Measurements from ENCODE around the gene CACNA1H.
"Not testable (repeated sequence)": the region's sequence is repeated elsewhere in the genome, so short reads cannot be mapped to it uniquely, and the experiment has no call there.

Gene CACNA1H

DNA sequence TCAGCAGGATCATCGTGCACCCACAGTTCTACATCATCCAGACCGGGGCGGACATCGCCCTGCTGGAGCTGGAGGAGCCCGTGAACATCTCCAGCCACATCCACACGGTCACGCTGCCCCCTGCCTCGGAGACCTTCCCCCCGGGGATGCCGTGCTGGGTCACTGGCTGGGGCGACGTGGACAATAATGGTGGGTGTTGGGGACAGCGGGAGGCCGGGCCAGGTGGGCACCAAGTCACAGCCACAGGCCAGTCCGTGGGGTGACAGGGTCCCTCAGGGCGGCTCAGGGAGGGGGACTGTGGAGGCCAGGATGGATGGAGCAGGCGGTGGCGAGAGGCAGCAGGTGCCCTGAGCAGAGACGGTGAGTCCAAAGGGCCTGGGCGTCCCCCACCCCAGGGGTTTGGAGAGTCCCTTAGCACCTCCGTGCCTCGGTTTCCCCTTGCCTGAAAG lies 104.0 kb downstream of the CACNA1H start:
- DNase-seq: no peak

DNA sequence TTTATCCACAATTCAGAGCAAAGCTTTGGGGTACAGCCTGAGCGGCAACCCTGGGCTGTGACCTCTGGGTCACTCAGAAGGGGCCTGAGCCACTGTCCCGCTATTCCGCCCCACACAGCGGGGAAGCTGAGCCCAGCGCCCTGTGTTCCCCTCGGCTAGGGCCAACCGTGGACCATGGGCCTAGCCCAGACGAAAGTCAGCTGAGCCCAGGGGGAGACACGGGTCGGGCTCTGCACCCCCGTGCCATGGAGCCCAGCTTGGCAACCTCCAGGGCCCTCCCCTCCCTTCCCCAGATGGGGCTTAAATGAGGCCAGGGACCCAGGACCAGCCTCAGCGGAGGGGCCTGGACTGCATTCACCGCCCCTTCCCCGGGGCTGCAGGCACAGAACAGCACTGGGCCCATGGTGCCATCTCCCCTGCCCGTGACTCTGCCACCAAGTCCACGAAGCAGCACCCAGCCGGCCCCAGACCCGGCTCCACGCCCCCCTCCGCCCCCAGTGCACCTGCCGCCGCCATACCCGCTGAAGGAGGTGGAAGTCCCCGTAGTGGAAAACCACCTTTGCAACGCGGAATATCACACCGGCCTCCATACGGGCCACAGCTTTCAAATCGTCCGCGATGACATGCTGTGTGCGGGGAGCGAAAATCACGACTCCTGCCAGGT lies 104.8 kb downstream of the CACNA1H start:
- DNase-seq: no peak

DNA sequence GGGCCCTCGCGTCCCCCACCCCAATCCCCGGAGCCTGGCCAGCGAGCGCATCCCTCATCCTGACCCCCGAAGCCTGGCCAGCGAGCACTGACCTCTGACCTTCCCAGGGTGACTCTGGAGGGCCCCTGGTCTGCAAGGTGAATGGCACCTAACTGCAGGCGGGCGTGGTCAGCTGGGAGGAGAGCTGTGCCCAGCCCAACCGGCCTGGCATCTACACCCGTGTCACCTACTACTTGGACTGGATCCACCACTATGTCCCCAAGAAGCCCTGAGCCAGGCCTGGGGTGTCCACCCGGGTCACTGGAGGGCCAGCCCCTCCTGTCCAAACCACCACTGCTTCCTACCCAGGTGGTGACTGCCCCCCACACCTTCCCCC lies 105.3 kb downstream of the CACNA1H start:
- no peak for DNase-seq

DNA sequence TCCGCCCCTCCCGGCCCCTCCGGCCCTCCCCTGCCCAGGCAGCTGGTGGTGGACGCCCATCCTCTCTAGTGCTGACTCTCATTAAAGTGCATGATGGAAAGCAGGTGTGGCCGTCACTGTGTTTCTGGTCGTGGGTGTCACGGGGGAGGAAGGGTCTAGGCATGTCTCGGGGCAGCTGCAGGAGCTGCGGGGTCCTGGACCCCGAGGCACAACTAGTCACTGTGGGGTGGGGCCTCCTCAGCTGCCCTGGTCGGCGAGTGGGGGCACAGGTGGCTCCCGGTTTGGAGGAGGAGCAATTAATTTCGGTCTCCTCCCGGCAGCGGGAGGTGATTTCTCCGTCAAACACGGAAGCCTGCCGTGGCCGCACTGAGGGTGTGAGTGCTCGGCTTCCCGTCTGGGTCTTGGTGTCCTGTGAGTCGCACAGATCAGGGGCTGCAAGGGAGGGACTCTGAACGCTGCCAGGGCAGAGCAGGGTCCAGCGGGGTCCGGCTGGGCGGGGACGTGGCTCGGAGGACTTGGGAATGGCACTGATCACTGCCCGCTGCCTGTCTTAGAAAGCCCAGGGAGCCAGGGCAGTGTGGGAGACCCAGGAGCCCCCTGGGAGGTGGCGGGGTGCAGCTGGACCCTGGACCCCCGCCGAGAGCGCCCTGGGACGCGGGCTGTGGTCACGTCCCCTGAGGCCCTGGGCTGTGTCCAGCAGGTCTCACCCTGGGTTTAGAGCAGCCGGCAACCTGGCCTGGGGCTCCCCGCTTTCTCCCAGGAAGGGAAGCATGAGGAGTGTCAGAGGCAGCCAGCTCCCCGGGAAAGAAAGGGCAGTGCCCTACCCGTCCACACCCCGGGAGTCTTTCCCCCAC lies 106.2 kb downstream of the CACNA1H start:
- no peak for DNase-seq

DNA sequence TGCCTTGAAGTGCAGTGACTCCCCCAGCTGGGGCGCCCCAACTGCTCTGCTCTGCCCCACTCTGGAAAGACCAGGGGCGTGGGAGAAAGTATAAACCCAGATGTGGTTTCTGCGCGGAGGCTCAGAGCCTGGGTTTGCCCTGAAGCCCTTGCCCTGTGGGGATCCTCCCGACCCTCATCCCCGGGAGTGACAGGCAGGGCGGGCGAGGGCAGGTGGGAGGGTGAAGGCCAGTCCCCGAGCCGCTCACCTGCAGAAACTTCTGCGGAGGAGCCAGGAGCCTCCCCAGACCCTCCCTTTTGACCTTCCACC lies 106.8 kb downstream of the CACNA1H start:
- DNase-seq: no peak

DNA sequence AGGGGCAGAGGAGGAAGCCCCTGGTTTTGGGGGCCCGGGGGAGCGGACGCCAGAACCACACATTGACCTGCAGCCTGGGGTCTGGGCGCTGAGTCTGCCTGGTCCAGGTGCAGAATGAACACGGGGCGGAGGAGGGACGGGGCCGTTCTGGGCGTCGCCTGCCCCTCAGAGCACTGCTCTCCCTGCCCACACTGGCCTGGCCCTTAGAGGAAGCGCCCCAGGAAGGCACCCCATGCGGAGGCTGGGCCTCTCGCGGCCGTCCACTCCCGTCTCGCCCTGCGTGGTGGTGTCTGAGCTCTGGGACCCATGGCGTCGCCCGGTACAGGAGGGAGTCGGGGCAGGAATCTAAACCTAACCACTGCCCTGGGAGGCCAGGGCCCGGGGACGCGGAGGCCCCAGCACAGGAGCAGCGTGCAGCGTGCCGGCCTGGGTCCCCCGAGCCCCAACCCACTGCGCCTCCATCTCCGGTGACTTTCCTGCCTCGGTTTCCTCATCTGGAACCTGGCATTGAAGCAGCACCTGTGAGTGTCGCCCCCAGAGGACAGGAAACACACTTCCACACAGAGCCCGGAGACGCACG lies 107.3 kb downstream of the CACNA1H start:
- DNase-seq: no peak

DNA sequence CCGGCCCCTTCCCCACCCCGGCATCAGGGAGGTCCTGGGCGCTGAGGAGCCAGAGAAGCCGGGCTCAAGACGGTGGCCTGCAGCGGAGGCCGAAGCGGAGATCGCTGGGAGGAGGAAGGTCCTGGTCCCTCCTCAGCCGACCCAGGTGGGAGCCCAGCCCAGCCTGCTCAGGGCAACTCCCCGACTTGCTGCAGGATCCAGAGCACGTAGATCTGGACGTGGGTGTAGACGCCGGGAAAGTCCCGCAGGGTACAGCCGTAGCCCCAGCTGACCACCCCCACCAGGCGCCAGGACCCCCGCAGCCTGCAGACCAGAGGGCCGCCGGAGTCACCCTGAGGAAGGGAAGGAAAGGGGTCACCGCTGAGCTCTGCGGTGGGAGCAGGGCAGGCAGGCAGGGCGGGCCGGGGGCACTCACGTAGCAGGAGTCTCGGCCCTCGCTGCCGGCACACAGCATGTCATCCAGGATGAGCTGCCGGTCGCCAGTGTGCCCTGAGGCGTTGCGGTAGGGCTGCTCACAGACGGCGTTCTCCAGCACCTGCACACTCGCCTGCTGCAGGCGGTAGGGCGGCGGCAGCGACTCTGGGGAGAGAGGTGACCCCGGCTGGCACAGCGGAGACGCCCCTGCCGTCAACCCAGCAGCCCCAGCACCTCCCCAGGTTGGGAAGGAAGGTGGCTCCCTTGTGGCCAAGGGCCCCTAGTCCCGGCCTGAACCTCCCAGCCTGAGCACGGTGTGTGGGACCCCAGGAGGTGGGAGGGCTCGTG lies 108.4 kb downstream of the CACNA1H start:
- DNase-seq: no peak

DNA sequence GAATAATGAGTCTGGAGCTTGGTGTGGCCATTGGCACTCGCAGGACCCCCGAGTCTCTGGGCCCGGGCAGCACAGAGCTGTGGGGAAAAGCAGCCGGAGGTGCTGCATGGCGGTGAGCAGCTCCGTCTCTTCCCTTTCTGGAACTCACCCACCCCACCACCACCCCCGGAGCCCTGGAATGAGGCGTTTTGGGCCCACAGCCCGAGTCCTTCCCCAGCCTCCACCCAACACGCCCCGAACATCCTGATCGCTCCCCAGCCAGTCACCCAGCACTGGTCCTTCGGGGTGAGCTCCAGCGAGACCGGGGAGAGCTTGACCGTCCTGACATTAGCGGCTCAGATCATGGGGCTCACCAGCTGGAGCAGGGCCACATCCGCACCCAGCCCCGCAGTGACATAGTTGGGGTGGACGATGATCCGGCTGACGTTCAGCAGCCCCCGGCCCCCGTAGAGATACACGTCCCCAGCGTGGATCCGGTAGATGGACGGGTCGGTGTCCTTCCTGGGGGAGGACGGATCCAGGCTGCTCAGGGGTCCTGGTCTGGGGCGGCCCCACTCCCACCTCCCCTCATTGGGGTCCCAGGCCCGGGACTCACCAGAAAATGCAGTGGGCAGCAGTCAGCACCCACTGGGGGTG lies 109.4 kb downstream of the CACNA1H start:
- no peak for DNase-seq

DNA sequence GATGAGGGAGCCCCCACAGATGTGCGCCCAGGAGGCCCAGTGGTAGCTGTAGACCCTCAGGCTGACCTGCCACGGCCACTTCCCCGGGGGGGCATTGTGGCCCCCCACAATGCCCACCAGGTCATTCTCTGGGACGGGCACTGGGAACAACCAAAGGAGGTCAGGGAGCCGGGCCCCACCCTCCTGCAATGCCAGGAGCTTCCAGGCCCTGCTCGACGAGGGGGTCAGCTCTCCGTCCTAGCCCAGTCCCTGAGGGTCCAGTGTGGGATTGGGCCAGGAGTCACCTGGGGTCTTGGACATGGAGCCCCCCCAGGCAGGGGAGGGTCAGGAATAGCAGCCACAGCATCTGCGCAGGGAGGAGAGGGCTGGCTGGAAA lies 109.9 kb downstream of the CACNA1H start:
- no peak for DNase-seq

DNA sequence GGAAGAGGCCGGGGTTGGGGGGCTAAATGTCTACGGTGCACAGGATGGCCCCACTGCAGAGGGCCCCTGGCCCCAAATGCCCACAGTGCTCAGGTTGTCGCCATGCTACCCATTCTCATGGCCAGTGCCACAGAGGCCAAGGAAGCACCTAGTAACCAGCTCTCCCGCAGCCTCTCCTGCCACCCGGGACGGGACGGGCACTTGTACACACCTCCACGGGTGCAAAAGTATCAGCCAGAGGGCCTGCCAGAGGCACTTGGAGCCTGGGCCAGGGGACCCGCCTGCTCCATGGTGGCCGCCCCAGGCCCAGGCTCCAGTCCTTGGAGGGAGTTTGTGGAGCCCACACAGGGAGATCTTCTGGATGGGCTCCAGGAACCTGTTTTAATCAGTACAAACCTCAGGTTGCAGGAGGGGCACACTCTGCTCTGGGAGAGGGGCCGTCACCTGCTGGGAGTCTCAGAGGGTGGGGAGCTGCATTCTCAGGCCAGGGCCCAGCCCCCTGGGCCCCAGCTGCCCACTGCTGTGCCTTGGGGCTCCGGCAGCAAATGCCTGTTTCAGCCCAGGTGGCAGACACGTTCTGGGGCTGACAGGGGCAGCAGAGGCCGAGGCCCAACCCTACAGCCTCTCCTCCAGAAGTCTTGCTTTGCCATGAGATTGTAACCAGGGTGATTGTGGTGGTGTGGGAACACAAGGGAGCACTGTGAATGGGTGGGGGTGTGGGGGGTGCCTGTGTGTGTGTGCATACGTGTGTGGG lies 110.9 kb downstream of the CACNA1H start:
- DNase-seq: no peak

DNA sequence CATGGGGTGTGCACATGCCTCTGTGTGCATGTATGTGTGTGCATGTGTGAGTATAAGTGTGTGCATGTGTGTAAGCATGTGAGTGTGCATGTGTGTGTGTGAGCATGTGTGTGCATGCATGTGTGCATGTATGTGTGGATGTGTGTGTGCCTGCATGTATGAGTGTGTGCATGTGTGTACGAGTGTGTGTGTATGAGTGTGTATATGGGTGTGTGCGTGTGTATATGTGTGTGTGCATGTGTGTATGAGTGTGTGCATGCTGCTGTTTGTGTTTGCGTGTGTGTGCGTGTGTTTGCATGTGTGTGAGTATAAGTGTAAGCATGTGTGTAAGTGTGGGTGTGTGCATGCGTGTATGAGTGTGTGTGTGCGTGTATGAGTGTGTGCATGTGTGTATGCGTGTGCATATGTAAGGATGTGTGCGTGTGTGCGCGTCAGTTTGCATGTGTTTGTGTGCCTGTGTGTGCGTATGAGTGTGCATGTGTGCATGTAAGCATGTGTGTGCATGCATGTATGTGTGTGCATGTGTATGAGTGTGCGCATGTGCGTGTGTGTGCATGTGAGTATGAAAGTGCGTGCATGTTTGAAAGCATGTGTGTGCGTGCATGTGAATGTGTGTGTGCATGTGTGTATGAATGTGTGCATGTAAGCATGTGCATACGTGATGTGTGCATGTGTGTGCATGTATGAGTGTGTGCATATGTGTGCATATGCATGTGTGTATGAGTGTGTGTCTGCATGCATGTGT lies 111.6 kb downstream of the CACNA1H start:
- DNase-seq: no peak

DNA sequence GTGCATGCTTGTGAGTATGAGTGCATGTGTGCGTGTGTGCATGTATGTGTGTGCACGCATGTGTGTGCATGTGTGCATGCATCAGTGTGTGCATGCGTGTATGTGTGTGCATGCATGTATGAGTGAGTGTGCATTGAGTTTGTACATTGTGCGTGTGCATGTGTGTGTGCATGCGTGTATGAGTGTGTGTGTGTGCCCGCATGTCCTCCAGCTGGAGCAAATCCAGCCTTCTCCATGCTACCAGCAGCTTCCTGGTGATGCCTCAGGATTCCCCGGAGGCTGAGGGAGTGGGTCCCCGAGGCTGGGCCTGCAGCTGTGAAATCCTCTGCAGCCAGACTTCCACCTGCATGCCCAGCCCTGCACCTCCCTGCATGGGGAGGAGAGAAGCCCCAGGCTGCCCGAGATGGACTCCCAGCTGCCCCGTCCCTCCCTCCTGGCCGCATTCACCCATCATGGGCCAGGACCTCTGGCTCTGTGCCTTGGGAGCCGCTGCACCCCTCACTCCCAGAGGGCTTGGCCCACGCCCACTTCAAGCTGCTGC lies 112.3 kb downstream of the CACNA1H start:
- DNase-seq: no peak

DNA sequence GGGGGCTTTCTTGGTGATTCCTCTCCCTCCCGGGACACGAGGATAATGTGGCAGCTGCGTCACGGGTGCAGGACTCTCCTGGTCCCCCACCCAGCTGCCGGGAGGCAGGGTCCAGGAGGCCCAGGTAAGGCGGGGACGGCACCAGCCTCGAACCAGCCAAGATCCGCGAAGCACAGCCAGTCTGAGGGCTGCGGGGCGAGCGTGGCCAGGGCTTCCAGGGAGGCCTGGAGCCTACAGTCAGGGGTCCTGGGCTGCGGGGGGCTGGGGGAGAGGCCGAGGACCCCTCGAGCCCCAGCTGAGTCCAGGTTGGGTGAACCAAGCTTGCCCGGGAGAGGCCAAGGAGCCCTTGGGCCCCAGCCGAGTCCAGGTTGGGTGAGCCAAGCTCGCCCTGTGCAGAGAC lies 112.9 kb downstream of the CACNA1H start:
- DNase-seq: no peak

DNA sequence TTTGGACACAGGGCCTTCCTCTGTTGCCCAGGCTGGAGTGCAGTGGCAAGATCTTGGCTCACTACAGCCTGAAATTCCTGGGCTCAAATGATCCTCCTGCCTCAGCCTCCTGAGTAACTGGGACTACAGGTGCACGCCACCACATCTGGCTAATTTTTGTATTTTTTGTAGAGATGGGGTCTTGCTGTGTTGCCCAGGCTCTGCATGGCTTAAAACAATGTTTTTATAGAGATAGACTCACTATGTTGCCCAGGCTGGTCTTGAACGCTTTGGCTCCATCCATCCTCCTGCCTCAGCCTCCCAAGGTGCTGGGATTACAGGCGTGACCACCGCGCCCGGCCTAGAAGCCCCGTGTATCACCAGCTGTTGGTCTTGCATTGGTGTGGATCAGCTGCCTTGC lies 116.5 kb downstream of the CACNA1H start:
- DNase-seq: not testable (repeated sequence)

DNA sequence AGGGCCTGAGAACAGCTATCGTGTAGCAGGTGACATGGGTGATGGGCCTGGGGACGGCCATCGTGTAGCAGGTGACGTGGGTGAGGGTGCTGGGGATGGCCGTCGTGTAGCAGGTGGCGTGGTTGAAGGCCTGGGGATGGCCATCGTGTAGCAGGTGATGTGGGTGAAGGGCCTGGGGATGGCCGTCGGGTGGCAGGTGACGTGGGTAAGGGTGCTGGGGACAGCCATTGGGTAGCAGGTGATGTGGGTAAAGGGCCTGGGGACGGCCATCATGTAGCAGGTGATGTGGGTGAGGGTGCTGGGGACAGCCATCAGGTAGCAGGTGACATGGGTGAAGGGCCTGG lies 118.4 kb downstream of the CACNA1H start:
- no peak for DNase-seq

Data from NK-92 treated with Interleukin-12 subunit alpha and Interleukin-12 subunit beta, amount 100 ng/mL, for 24 hours (cell line).